Ascending aorta (tissue), 2 donors: ENCODE results near the gene WDR54. TPM values are rescaled to one million over a fixed set of nuclear protein-coding genes. Genes with fewer than 3 reads are reported as not detected.
A peak's percentile ranks its signal among the peaks of the same experiment; 100 is the strongest.

Experiments used
- DNase-seq, 2 donors: peaks; one replicate each; pipeline ENCODE4 v3.0.0-alpha.2; 2019; ENCODE audit warnings: low spot score in 2 of 2
- H3K27ac ChIP-seq, 2 donors: fragments of 200-600 bp; sonication (generic); one replicate each; pipeline ENCODE4 v1.5.1; 2016 to 2017; ENCODE audit warnings: mild to moderate bottlenecking in 1 of 2
- H3K27me3 ChIP-seq: fragments of 200-600 bp; sonication (generic); one replicate; pipeline ENCODE4 v1.5.1; 2017
- H3K36me3 ChIP-seq, 2 donors: fragments of 200-600 bp; sonication (generic); one replicate each; pipeline ENCODE4 v1.5.1; 2016
- H3K4me1 ChIP-seq, 2 donors: fragments of 200-600 bp; sonication (generic); one replicate each; pipeline ENCODE4 v1.5.1; 2016 to 2017; ENCODE audit warnings: mild to moderate bottlenecking in 1 of 2
- H3K4me3 ChIP-seq, 2 donors: fragments of 200-600 bp; sonication (generic); one replicate each; pipeline ENCODE4 v1.5.1; 2016 to 2017; ENCODE audit warnings: mild to moderate bottlenecking in 1 of 2
- H3K9me3 ChIP-seq, 2 donors: fragments of 200-600 bp; sonication (generic); one replicate each; pipeline ENCODE4 v1.5.1; 2016
- CTCF ChIP-seq, 3 experiments: fragments of 200-600 bp in 2 of 3; fragments of 450-650 bp in 1 of 3; sonication (generic) in 2 of 3; IDR thresholded peaks; one replicate each; pipeline ENCODE4 v1.5.1; 2016 to 2019; ENCODE audit warnings: antibody characterized with exemption in 3 of 3, mild to moderate bottlenecking in 1 of 3, moderate library complexity in 1 of 3
- intact Hi-C: fragments of 100-400 bp; cut with DNase I; formaldehyde crosslinking; loops from one replicate; pipeline ENCODE4 v1.15.1; 2023
- total RNA-seq: library from RNA; depleted of rRNA; stranded (reverse); fragments of >200 nt; gene quantifications from one replicate; pipeline ENCODE4 v1.1.0, GENCODE V29; 2016

The WDR54 gene
- total RNA-seq, 1 donor from 2014 or later, result 5.5 TPM

DNA sequence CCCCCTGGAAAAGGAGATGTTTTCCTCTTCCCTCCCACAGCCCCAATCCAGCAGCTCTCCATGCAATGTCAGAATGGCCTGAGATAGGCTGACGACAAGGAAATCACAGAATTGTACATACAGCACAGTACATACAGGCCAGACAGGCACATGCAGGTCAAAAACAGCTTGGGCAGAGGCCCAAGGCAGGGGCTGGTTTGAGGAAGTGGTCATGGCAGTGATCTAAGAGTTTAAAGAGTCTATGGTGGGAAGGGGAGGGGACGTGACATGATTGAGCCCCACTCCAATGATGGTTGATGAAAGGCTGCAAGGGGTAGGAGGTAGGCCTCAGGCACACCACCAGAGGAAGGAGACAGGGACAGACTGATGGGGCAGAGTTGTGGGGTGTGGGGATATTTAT is 45.7 kb upstream of the WDR54 start:
- intact Hi-C loops, result loop anchor here (2.0 kb wide), 1 partner anchor 15 kb away; no protein-coding TSS in a partner anchor
- peaks cover 25 to 36% of the 10 kb centered on the region in 2 donors for H3K36me3 ChIP-seq
- no peaks in the 10 kb centered on the region for H3K9me3 ChIP-seq
- DNase-seq, result no peak
- H3K27ac ChIP-seq, result no peak overlapping the region
- no peak for TF ChIP-seq CTCF (IDR thresholded peaks at IDR 0.05)
- H3K4me1 ChIP-seq, result peaks cover 9 to 29% of the 10 kb centered on the region in 2 donors
- no peaks in the 10 kb centered on the region for H3K27me3 ChIP-seq
- no peak overlapping the region for H3K4me3 ChIP-seq

- no peak for TF ChIP-seq CTCF (IDR thresholded peaks at IDR 0.05)
- H3K27ac ChIP-seq, result no peak overlapping the region
- peaks cover 18 to 24% of the 10 kb centered on the region in 2 donors for H3K36me3 ChIP-seq
- no peaks in the 10 kb centered on the region for H3K27me3 ChIP-seq
- DNase-seq, result no peak
- no peaks in the 10 kb centered on the region for H3K9me3 ChIP-seq
- no peak overlapping the region for H3K4me3 ChIP-seq
- intact Hi-C loops, result no loop called here
- peaks cover 14 to 39% of the 10 kb centered on the region in 2 donors for H3K4me1 ChIP-seq
Observed at GRCh38 chr2:74378007-74378406, 43.5 kb upstream of the WDR54 start.

- no peaks in the 10 kb centered on the region for H3K9me3 ChIP-seq
Observed at GRCh38 chr2:74379851-74380789, 41.4 kb upstream of the WDR54 start, which contains the start of gene DCTN1. DCTN1 (minus strand) TSS chr2:74380311; CDS start chr2:74380037, 274 bp downstream.

DNA sequence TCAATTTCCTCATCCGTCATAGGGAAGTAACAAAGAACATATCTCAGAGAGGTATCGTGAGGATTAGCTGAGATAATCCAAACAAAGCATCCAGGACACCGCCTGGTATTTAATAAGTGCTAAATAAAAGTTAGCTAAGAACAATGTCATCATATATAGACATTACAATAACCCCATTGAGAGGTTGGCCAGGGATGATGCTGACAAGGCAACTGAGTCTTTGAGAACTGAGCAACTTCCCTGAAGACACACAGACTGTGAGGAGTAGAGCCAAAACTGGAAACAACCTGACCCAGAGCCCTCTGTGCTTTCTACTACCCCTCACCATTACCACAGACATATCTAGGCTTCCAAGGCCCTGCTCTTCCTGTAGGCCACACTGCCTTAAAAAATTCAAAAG is 39.8 kb upstream of the WDR54 start:
- TF ChIP-seq CTCF (IDR thresholded peaks at IDR 0.05), result no peak

More at GRCh38 chr2:74379851-74380789, 41.4 kb upstream of the WDR54 start, which contains the start of gene DCTN1:
- Histone ChIP-seq H3K27me3 (no peaks in the 10 kb centered on the region), H3K36me3 (peaks cover 18 to 23% of the 10 kb centered on the region in 2 donors), H3K27ac (peak within 1 kb of the TSS in 1 of 2 donors; percentile 31), H3K4me3 (peak within 1 kb of the TSS; percentile 50 to 59), H3K4me1 (peaks cover 15 to 39% of the 10 kb centered on the region in 2 donors)
- intact Hi-C loops, result no loop called here
- no peak for TF ChIP-seq CTCF (IDR thresholded peaks at IDR 0.05)
- peak in 1 of 2 donors; percentile 69 for DNase-seq

GRCh38 chr2:74383254-74383653 is 38.3 kb upstream of the WDR54 start:
- DNase-seq, result peak in 1 of 2 donors; percentile 60
- H3K27ac ChIP-seq, result peak overlapping the region; percentile 44 to 71
- TF ChIP-seq CTCF (IDR thresholded peaks at IDR 0.05), result no peak
- H3K4me3 ChIP-seq, result no peak overlapping the region
- intact Hi-C loops, result no loop called here
- H3K36me3 ChIP-seq, result peaks cover 0 to under 1% of the 10 kb centered on the region in 2 donors
- H3K9me3 ChIP-seq, result no peaks in the 10 kb centered on the region
- H3K27me3 ChIP-seq, result no peaks in the 10 kb centered on the region
- H3K4me1 ChIP-seq, result peaks cover 15 to 48% of the 10 kb centered on the region in 2 donors

More for the DNA sequence above, 39.8 kb upstream of the WDR54 start:
- H3K27ac ChIP-seq, result peak overlapping the region in 1 of 2 donors; percentile 17
- no peaks in the 10 kb centered on the region for H3K27me3 ChIP-seq
- peaks cover 11 to 15% of the 10 kb centered on the region in 2 donors for H3K36me3 ChIP-seq
- intact Hi-C loops, result no loop called here
- H3K4me1 ChIP-seq, result peaks cover 15 to 36% of the 10 kb centered on the region in 2 donors
- peak in 1 of 2 donors; percentile 11 for DNase-seq
- no peaks in the 10 kb centered on the region for H3K9me3 ChIP-seq
- H3K4me3 ChIP-seq, result no peak overlapping the region
